HUES48 (cell line): ENCODE measurements around the gene TRAF4.
"Not testable (repeated sequence)": the region's sequence is repeated elsewhere in the genome, so short reads cannot be mapped to it uniquely, and the experiment has no call there.

Experiments
- H3K27ac ChIP-seq: one replicate; pipeline ENCODE4 v1.7.0; 2013; ENCODE audit warnings: low read depth, low read length, inconsistent platforms
- H3K27me3 ChIP-seq: 2 replicates; pipeline ENCODE4 v1.6.1; 2013; ENCODE audit warnings: mild to moderate bottlenecking, low read length; ENCODE audit not compliant: control insufficient read depth, insufficient read depth
- H3K36me3 ChIP-seq: 2 replicates; pipeline ENCODE4 v1.6.1; 2013; ENCODE audit warnings: low read length; ENCODE audit not compliant: control insufficient read depth, insufficient read depth
- H3K4me1 ChIP-seq: 2 replicates; pipeline ENCODE4 v1.6.1; 2013; ENCODE audit warnings: mild to moderate bottlenecking, low read length; ENCODE audit not compliant: control insufficient read depth, insufficient read depth
- H3K4me3 ChIP-seq: 2 replicates; pipeline ENCODE4 v1.5.1; 2013; ENCODE audit warnings: mild to moderate bottlenecking, low read depth, low read length
- H3K9ac ChIP-seq: 2 replicates; pipeline ENCODE4 v1.6.1; 2013; ENCODE audit warnings: mild to moderate bottlenecking, low read depth, low read length, moderate library complexity
- H3K9me3 ChIP-seq: 2 replicates; pipeline ENCODE4 v1.6.1; 2013; ENCODE audit warnings: low read length; ENCODE audit not compliant: control insufficient read depth, insufficient read depth

Gene TRAF4

GRCh38 chr17:28779601-28780000 is 35.8 kb downstream of the TRAF4 start:
- H3K27ac ChIP-seq, H3K27me3 ChIP-seq, H3K36me3 ChIP-seq, H3K4me3 ChIP-seq, H3K9ac ChIP-seq, H3K9me3 ChIP-seq, H3K4me1 ChIP-seq: not testable (repeated sequence)

DNA sequence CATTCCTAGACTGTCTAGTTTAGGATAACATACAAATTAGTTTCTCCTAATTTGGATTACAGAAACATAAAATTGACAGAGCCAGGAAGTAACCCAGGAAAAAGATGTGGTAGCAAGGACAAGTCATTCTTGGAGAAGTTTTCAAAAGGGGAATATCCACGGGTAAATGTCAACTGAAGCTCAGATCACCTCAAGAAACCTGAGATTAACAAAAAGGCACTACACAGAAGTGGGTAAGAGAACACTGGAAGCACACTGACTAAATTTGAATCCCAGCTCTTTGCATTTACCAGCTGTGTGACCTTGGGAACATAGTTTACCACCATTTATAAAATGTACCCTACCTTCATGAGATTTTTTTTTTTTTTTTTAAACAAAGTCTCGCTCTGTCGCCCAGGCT is 39.4 kb downstream of the TRAF4 start:
- Histone ChIP-seq H3K36me3 (peaks cover 8% of the 10 kb centered on the region; the same call in 1 of the 2 replicates), H3K4me3 (no peak overlapping the region), H3K4me1 (no peaks in the 10 kb centered on the region), H3K27ac (no peak overlapping the region), H3K9me3 (no peaks in the 10 kb centered on the region), H3K9ac (no peak overlapping the region), H3K27me3 (no peaks in the 10 kb centered on the region)

- H3K36me3 ChIP-seq, result peaks cover 17% of the 10 kb centered on the region; the same call in 1 of the 2 replicates
- no peak overlapping the region for H3K9ac ChIP-seq
- H3K9me3 ChIP-seq, result no peaks in the 10 kb centered on the region
- H3K27ac ChIP-seq, result no peak overlapping the region
- H3K27me3 ChIP-seq, result no peaks in the 10 kb centered on the region
- no peaks in the 10 kb centered on the region for H3K4me1 ChIP-seq
- H3K4me3 ChIP-seq, result no peak overlapping the region
Measured at GRCh38 chr17:28788100-28788499, 44.3 kb downstream of the TRAF4 start.

DNA sequence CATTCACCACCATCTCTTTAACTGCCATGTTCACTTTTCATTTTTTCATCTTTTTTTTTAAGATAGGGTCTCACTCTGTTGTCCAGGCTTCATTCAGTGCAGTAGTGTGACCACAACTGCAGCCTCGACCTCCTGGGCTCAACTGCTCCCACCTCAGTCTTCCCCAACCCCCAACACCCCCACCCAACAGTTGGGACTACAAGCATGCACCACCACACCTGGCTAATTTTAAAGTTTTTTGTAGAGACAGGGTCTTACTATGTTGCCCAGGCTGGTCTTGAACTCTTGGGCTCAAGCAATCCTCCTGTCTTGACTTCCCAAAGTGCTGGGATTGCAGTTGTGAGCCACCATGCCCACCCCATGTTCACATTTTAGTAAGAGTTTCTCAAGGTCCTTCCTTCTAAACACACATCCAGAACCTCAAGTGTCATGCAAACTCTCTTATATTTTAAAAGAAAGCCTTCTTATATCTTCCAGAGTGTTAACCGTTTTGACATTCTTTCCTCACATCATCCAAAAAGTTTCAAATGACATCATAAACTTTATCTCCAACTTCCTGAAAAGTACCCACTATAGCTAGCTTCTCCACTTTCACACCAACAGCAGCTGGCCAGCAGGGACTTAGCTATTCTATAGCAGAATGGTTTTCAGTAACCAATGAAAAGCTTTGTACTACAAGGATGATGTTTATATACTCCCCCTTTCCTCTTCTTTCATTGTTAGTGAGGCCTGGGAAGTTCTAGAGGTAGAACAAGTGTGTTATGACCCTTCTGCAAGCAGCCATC is 49.3 kb downstream of the TRAF4 start:
- H3K27me3 ChIP-seq, result no peaks in the 10 kb centered on the region
- H3K4me1 ChIP-seq, result no peaks in the 10 kb centered on the region
- no peak overlapping the region for H3K4me3 ChIP-seq
- no peak overlapping the region for H3K27ac ChIP-seq
- H3K9ac ChIP-seq, result no peak overlapping the region
- H3K9me3 ChIP-seq, result no peaks in the 10 kb centered on the region
- peaks cover 23% of the 10 kb centered on the region; the same call in 1 of the 2 replicates for H3K36me3 ChIP-seq

GRCh38 chr17:28794846-28795441 is 51.1 kb downstream of the TRAF4 start:
- not testable (repeated sequence) for H3K27me3 ChIP-seq, H3K4me3 ChIP-seq, H3K9me3 ChIP-seq, H3K9ac ChIP-seq, H3K4me1 ChIP-seq, H3K27ac ChIP-seq
- peaks cover 16% of the 10 kb centered on the region; the same call in 1 of the 2 replicates for H3K36me3 ChIP-seq

GRCh38 chr17:28796062-28796461 is 52.3 kb downstream of the TRAF4 start:
- no peaks in the 10 kb centered on the region for H3K27me3 ChIP-seq
- peaks cover 14% of the 10 kb centered on the region; the same call in 1 of the 2 replicates for H3K36me3 ChIP-seq
- H3K27ac ChIP-seq, result no peak overlapping the region
- H3K4me1 ChIP-seq, result no peaks in the 10 kb centered on the region
- no peak overlapping the region for H3K4me3 ChIP-seq
- H3K9ac ChIP-seq, result no peak overlapping the region
- no peaks in the 10 kb centered on the region for H3K9me3 ChIP-seq
